Parathyroid adenoma (tissue), 2 donors: ENCODE measurements around the gene CCDC194.

Experiments
- H2AFZ ChIP-seq: fragments of 300-600 bp; sonication (generic); one replicate; pipeline ENCODE4 v1.7.0; 2017; ENCODE audit warnings: antibody characterized with exemption, mild to moderate bottlenecking
- H3K27ac ChIP-seq: fragments of 300-600 bp; sonication (generic); one replicate; pipeline ENCODE4 v1.7.0; 2017
- H3K27me3 ChIP-seq: fragments of 300-600 bp; sonication (generic); one replicate; pipeline ENCODE4 v1.7.0; 2017; ENCODE audit warnings: low read length; ENCODE audit not compliant: control insufficient read depth, insufficient read depth
- H3K36me3 ChIP-seq: fragments of 300-600 bp; sonication (generic); one replicate; pipeline ENCODE4 v1.7.0; 2017; ENCODE audit warnings: low read length; ENCODE audit not compliant: control insufficient read depth, insufficient read depth
- H3K4me1 ChIP-seq: fragments of 300-600 bp; sonication (generic); one replicate; pipeline ENCODE4 v1.7.0; 2017; ENCODE audit warnings: control low read depth
- H3K4me2 ChIP-seq: fragments of 300-600 bp; sonication (generic); one replicate; pipeline ENCODE4 v1.7.0; 2017; ENCODE audit warnings: low read length
- H3K4me3 ChIP-seq: fragments of 300-600 bp; sonication (generic); one replicate; pipeline ENCODE4 v1.7.0; 2017; ENCODE audit warnings: low read depth, low read length
- H3K79me2 ChIP-seq: fragments of 300-600 bp; sonication (generic); one replicate; pipeline ENCODE4 v1.7.0; 2017; ENCODE audit warnings: control low read depth
- H3K9ac ChIP-seq: fragments of 300-600 bp; sonication (generic); one replicate; pipeline ENCODE4 v1.7.0; 2017; ENCODE audit warnings: mild to moderate bottlenecking
- H3K9me3 ChIP-seq: fragments of 300-600 bp; sonication (generic); one replicate; pipeline ENCODE4 v1.7.0; 2017; ENCODE audit warnings: low read length; ENCODE audit not compliant: control insufficient read depth
- CTCF ChIP-seq: fragments of 300-600 bp; sonication (generic); IDR thresholded peaks from one replicate; pipeline ENCODE4 v1.7.0; 2017; ENCODE audit warnings: antibody characterized with exemption, mild to moderate bottlenecking
- donor health status: primary hyperparathyroidism.

Gene CCDC194

DNA sequence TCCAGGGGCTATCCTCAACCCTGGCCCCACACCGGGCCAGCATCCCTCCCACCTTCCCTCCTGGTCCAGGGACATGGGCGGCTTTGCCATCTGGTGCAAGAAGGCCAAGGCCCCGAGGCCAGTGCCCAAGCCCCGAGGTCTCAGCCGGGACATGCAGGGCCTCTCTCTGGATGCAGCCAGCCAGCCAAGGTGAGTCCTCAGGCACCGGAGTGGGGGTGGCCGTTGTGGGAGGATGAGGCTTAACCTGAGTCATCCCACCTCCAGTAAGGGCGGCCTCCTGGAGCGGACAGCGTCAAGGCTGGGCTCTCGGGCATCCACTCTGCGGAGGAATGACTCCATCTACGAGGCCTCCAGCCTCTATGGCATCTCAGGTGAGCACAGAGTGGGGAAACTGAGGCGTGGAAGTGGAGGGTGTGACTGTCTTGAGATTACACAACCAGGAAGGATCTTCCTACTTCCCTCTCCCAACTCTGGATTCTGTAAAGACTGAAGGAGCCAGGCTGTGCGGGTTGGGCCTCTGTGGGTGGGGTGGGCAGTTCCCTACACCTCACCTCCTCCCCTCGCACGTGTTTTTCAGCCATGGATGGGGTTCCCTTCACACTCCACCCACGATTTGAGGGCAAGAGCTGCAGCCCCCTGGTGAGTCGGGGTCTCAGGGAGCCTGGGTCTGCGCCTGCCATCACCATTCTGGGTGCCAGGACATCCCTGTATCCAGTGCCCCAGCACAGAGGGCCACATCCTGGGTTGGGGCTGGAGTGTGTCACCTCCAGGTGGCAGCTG, 29.6 kb upstream of the CCDC194 start:
- H3K4me1 ChIP-seq: peaks cover 2% of the 10 kb centered on the region
- no peaks in the 10 kb centered on the region for H3K9me3 ChIP-seq
- H3K27me3 ChIP-seq: no peaks in the 10 kb centered on the region
- H3K4me3 ChIP-seq: no peak overlapping the region
- no peaks in the 10 kb centered on the region for H3K79me2 ChIP-seq
- H3K4me2 ChIP-seq: no peak overlapping the region
- H3K36me3 ChIP-seq: no peaks in the 10 kb centered on the region
- H2AFZ ChIP-seq: no peak overlapping the region
- H3K9ac ChIP-seq: no peak overlapping the region
- H3K27ac ChIP-seq: no peak overlapping the region
- no peak for TF ChIP-seq CTCF

- Histone ChIP-seq H3K27ac (no peak overlapping the region), H3K4me2 (no peak overlapping the region), H3K4me3 (no peak overlapping the region), H3K4me1 (peaks cover 2% of the 10 kb centered on the region), H3K27me3 (no peaks in the 10 kb centered on the region), H2AFZ (no peak overlapping the region), H3K36me3 (no peaks in the 10 kb centered on the region), H3K9me3 (no peaks in the 10 kb centered on the region), H3K9ac (no peak overlapping the region), H3K79me2 (no peaks in the 10 kb centered on the region)
- TF ChIP-seq CTCF: no peak
Measured at GRCh38 chr19:17421942-17422341, 27.9 kb upstream of the CCDC194 start.

GRCh38 chr19:17420475-17420924, 26.5 kb upstream of the CCDC194 start:
- TF ChIP-seq CTCF: no peak
- peaks cover 2% of the 10 kb centered on the region for H3K4me1 ChIP-seq
- H2AFZ ChIP-seq: peak overlapping the region; percentile 84
- H3K9ac ChIP-seq: no peak overlapping the region
- H3K4me2 ChIP-seq: peak overlapping the region; percentile 77
- H3K36me3 ChIP-seq: no peaks in the 10 kb centered on the region
- no peaks in the 10 kb centered on the region for H3K9me3 ChIP-seq
- no peaks in the 10 kb centered on the region for H3K79me2 ChIP-seq
- peak overlapping the region; percentile 95 for H3K4me3 ChIP-seq
- no peaks in the 10 kb centered on the region for H3K27me3 ChIP-seq
- H3K27ac ChIP-seq: no peak overlapping the region

GRCh38 chr19:17419621-17420474, 25.9 kb upstream of the CCDC194 start, which contains the start of gene MVB12A:
TSS of gene MVB12A (plus strand) at chr19:17420047. CDS start at chr19:17420136, 89 bp downstream.
- Histone ChIP-seq H3K9me3 (no peaks in the 10 kb centered on the region), H3K79me2 (no peaks in the 10 kb centered on the region), H3K9ac (no peak within 1 kb of the TSS), H3K27me3 (no peaks in the 10 kb centered on the region), H3K27ac (peak within 1 kb of the TSS; percentile 62), H3K36me3 (no peaks in the 10 kb centered on the region), H3K4me1 (peaks cover 2% of the 10 kb centered on the region), H3K4me2 (peak within 1 kb of the TSS; percentile 77), H2AFZ (peak within 1 kb of the TSS; percentile 91), H3K4me3 (peak within 1 kb of the TSS; percentile 95)
- TF ChIP-seq CTCF: no peak
